K562 (cell line): ENCODE results near the gene BHLHE40. TPM values are rescaled to one million over a fixed set of nuclear protein-coding genes. Genes with fewer than 3 reads are reported as not detected.

Experiments used
- BRF2 ChIP-seq: IDR thresholded peaks from 3 replicates; pipeline ENCODE4 v1.6.1; 2011; ENCODE audit warnings: borderline replicate concordance, mild to moderate bottlenecking; ENCODE audit not compliant: insufficient read length, insufficient read depth
- CHAMP1 ChIP-seq: fragments of 450-650 bp; IDR thresholded peaks from 2 replicates; pipeline ENCODE4 v1.6.1; 2016; ENCODE audit warnings: mild to moderate bottlenecking
- ESRRA ChIP-seq: fragments of 450-650 bp; IDR thresholded peaks from 2 replicates; pipeline ENCODE4 v1.6.1; 2014; ENCODE audit warnings: low read depth, mild to moderate bottlenecking, moderate library complexity, borderline replicate concordance
- ETS1 ChIP-seq: conservative IDR thresholded peaks from 2 replicates; pipeline ENCODE4 v1.6.1; 2011; ENCODE audit warnings: low read depth, mild to moderate bottlenecking, low read length; ENCODE audit not compliant: control insufficient read depth
- KDM4B ChIP-seq, 2 experiments: fragments of 450-650 bp in 1 of 2; sonication (generic) in 1 of 2; IDR thresholded peaks; 2 replicates each; pipeline ENCODE4 v1.6.1; 2016 to 2017; ENCODE audit warnings: borderline replicate concordance in 2 of 2, antibody characterized with exemption in 1 of 2, low read depth in 1 of 2, mild to moderate bottlenecking in 1 of 2
- NCOA4 ChIP-seq: fragments of 450-650 bp; IDR thresholded peaks from 2 replicates; pipeline ENCODE4 v1.6.1; 2018; ENCODE audit warnings: mild to moderate bottlenecking; ENCODE audit not compliant: partially characterized antibody
- NONO ChIP-seq, 2 experiments: fragments of 200-400 bp in 1 of 2; fragments of 450-650 bp in 1 of 2; formaldehyde crosslinking in 1 of 2; IDR thresholded peaks; 2 replicates each; pipeline ENCODE4 v1.6.1; 2017; ENCODE audit warnings: low read depth in 2 of 2, mild to moderate bottlenecking in 2 of 2, moderate library complexity in 2 of 2, low read length in 1 of 2
- NR0B1 ChIP-seq: fragments of 450-650 bp; IDR thresholded peaks from one replicate; pipeline ENCODE4 v1.6.1; 2018; ENCODE audit warnings: mild to moderate bottlenecking, moderate library complexity; ENCODE audit not compliant: partially characterized antibody
- NRF1 ChIP-seq, 2 experiments: fragments of 450-650 bp; IDR thresholded peaks in 1 of 2; conservative IDR thresholded peaks in 1 of 2; 2 replicates each; pipeline ENCODE4 v1.6.1; 2014; ENCODE audit warnings: mild to moderate bottlenecking in 2 of 2
- OTX1 ChIP-seq: fragments of 450-650 bp; formaldehyde crosslinking; IDR thresholded peaks from 2 replicates; pipeline ENCODE4 v1.4.0; 2022; ENCODE audit warnings: mild to moderate bottlenecking
- POLR3A ChIP-seq: IDR thresholded peaks from 2 replicates; pipeline ENCODE4 v1.6.1; 2011; ENCODE audit warnings: borderline replicate concordance, mild to moderate bottlenecking, moderate library complexity; ENCODE audit not compliant: insufficient read length, insufficient read depth; ENCODE audit errors: extremely low read depth
- PTBP1 ChIP-seq: fragments of 200-400 bp; formaldehyde crosslinking; IDR thresholded peaks from 2 replicates; pipeline ENCODE4 v1.6.1; 2017; ENCODE audit warnings: low read depth, low read length
- PURB ChIP-seq: sonication (generic); formaldehyde crosslinking; IDR thresholded peaks from 2 replicates; pipeline ENCODE4 v1.9.0; 2021; ENCODE audit warnings: low read depth, mild to moderate bottlenecking, missing genetic modification reagents
- RNF219 ChIP-seq: fragments of 250-450 bp; sonication (Bioruptor Pico); IDR thresholded peaks from 2 replicates; pipeline ENCODE4 v1.5.0; 2022; ENCODE audit warnings: mild to moderate bottlenecking
- SMARCA5 ChIP-seq: fragments of 450-650 bp; IDR thresholded peaks from 2 replicates; pipeline ENCODE4 v1.6.1; 2016
- STAG1 ChIP-seq: sonication (generic); formaldehyde crosslinking; IDR thresholded peaks from 2 replicates; pipeline ENCODE4 v1.5.0; 2020; ENCODE audit warnings: missing genetic modification reagents, borderline replicate concordance
- SUPT5H ChIP-seq: fragments of 450-650 bp; IDR thresholded peaks from 2 replicates; pipeline ENCODE4 v1.6.1; 2016
- ZNF561 ChIP-seq: fragments of 450-650 bp; formaldehyde crosslinking; conservative IDR thresholded peaks from 2 replicates; pipeline ENCODE4 v1.4.0; 2020; ENCODE audit warnings: mild to moderate bottlenecking, moderate library complexity
- polyA plus RNA-seq, 8 experiments: library from polyadenylated mRNA; depleted of rRNA in 4 of 8; stranded (reverse) in 5 of 8; unstranded in 3 of 8; fragments of >200 nt; fragmentation: Nextera tagmentation in 2 of 8; fragmentation: Illumina TruSeq in 1 of 8; extraction: Ambion mirVana in 2 of 8; extraction: Trizol in 1 of 8; gene quantifications; 2 replicates each; pipeline versions ENCODE4 v1.2.1 to v1.2.3, GENCODE V29; 2011 to 2014; ENCODE audit warnings: inconsistent platforms in 1 of 8, missing spikeins in 1 of 8
- total RNA-seq, 7 experiments: library from RNA; depleted of rRNA in 6 of 7; stranded (reverse); fragments of >200 nt in 6 of 7; fragmentation: Illumina TruSeq in 2 of 7; extraction: Trizol in 2 of 7; gene quantifications; 2 replicates each; pipeline versions ENCODE4 v1.2.1 to v1.2.3, GENCODE V29; 2011 to 2021; ENCODE audit warnings: low replicate concordance in 1 of 7

The BHLHE40 gene
- total and polyA plus RNA-seq, 9 of the 15 experiments (the other 6 are each of a cell fraction or from before 2014, with no cell fraction given) = 12.0 to 83.9 (median 31.4) TPM

- TF ChIP-seq ETS1 = no peak
- no peak; the same call in 1 of the 2 replicates for TF ChIP-seq OTX1 (CRISPR knock-in tag)
- TF ChIP-seq ZNF561 = no peak
- no peak for TF ChIP-seq NR0B1
- TF ChIP-seq BRF2 = no peak
- no peak for TF ChIP-seq NONO (IDR thresholded peaks at IDR 0.05; ENCODE audit: low read depth in 2 of 2, low read length in 1 of 2)
- TF ChIP-seq RNF219 (CRISPR knock-in tag) = no peak
- no peak; the same call in 1 of the 2 replicates for TF ChIP-seq SUPT5H
- TF ChIP-seq SMARCA5 = no peak
- TF ChIP-seq STAG1 = no peak
- no peak for TF ChIP-seq PTBP1
- no peak for TF ChIP-seq POLR3A
- TF ChIP-seq KDM4B (IDR thresholded peaks at IDR 0.05; ENCODE audit: borderline replicate concordance in 2 of 2, low read depth in 1 of 2) = no peak
- no peak for TF ChIP-seq NRF1 (conservative IDR thresholded peaks at IDR 0.05 in 1 of 2, IDR thresholded peaks at IDR 0.05 in 1 of 2)
- TF ChIP-seq ESRRA = peak; percentile 47; the same call in 1 of the 2 replicates
- TF ChIP-seq CHAMP1 = no peak
- TF ChIP-seq NCOA4 = no peak
- no peak for TF ChIP-seq PURB (CRISPR knock-in tag)
Observed at GRCh38 chr3:4981665-4982494, 2.6 kb downstream of the BHLHE40 start (continued).
